GM12891 (cell line): ENCODE results near the gene PLA2G12A.
A peak's percentile ranks its signal among the peaks of the same experiment; 100 is the strongest.

Source experiments
- DNase-seq: peaks from one replicate; pipeline ENCODE4 v3.0.0; 2011; ENCODE audit warnings: low spot score; ENCODE audit not compliant: insufficient read length
- FAIRE-seq: peaks from 2 replicates; lab custom pipeline; 2011; peaks lifted over from hg19 to GRCh38; lab: Jason Lieb, UNC
- PAX5 ChIP-seq: IDR thresholded peaks from 2 replicates; pipeline ENCODE4 v1.6.1; 2011; ENCODE audit warnings: low read length, moderate library complexity, mild to moderate bottlenecking; ENCODE audit not compliant: insufficient read depth, severe bottlenecking
- POLR2A ChIP-seq: IDR thresholded peaks from 2 replicates; pipeline ENCODE4 v1.6.1; 2011; ENCODE audit warnings: low read depth, low read length, control low read depth
- POLR2AphosphoS5 ChIP-seq: IDR thresholded peaks from 2 replicates; pipeline ENCODE4 v1.6.1; 2011; ENCODE audit warnings: low read depth, low read length, control low read depth
- POU2F2 ChIP-seq: IDR thresholded peaks from 2 replicates; pipeline ENCODE4 v1.6.1; 2011; ENCODE audit warnings: low read depth, mild to moderate bottlenecking, control low read depth, low read length, moderate library complexity
- SPI1 ChIP-seq: IDR thresholded peaks from 2 replicates; pipeline ENCODE4 v1.6.1; 2011; ENCODE audit warnings: low read depth, low read length, control low read depth
- TAF1 ChIP-seq: IDR thresholded peaks from 2 replicates; pipeline ENCODE4 v1.6.1; 2011; ENCODE audit warnings: low read depth, low read length, control low read depth

Gene PLA2G12A

DNA sequence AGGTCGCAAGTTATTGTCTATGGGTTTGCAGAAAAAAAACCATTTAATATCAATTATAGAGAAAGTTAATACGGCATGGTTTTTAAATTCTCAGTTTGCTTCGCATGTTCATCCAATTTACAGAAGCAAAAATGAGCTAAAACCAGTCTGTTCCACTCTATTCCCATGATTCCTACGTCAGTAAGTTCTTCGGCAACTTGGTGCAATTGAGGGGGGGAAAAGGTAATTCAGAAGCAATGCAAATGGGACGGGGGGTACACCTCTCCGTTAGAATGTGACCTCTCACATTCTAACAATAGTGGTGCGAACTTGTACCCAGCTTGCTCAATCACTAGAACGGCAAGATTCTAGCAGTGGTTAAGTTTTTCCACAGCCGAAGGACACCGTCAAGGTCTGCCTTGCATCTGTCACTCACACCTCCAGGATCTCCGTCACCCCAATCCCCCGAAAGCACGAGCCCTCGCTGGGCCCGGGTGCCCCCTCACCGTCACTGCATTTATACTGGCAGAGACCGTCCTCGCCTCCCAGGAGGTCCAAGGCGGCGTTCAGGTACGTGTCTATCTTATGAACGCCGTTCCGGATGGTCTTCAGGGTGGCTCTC is 653 bp downstream of the PLA2G12A start:
- TF ChIP-seq POU2F2 = no peak
- TF ChIP-seq SPI1 = no peak
- TF ChIP-seq PAX5 = no peak
- no peak for TF ChIP-seq POLR2AphosphoS5
- TF ChIP-seq TAF1 = no peak
- TF ChIP-seq POLR2A = no peak
- FAIRE-seq (no peak), DNase-seq (no peak)

DNA sequence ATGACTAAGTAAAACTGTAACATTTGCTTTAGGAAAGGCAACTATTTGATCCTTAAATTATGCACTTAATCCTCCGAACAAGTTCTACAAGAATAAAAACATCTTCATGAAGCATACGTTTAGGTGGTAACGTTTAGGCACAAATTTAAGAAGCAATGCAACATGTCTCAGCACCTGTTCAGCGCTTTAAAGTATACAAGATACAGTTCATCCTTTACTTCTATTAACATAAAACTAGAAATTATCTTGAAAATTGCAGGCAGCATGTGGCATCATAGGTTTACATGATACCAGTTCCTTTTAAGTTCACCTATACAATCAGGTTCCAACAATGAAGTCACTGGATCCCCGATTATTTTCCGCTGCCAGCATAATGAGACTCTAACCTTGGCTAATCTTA is 1.5 kb downstream of the PLA2G12A start:
- FAIRE-seq (no peak), DNase-seq (no peak)
- TF ChIP-seq POLR2AphosphoS5 = no peak
- no peak for TF ChIP-seq TAF1
- TF ChIP-seq SPI1 = no peak
- TF ChIP-seq POLR2A = no peak
- no peak for TF ChIP-seq PAX5
- no peak for TF ChIP-seq POU2F2

DNA sequence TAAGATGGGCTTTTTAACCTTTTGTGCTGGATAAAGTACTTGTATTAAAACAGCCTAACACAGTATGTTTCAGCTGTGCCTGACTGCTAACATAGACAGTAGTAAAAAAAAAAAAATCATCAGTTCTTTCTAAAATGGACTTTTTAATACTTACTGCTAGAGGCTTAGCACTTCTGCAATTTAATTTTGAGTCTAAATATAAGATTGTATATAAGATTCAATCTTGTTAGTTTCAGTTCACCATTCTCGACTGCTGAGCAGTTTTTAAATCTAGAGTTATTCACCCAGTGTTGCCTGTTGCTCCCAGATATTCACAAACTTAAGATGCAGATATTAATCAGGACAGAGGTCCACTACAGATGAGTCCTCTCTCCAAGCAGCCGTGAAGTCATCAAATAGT is 6.8 kb downstream of the PLA2G12A start:
- TF ChIP-seq POLR2A (no peak), SPI1 (peak; percentile 36; the same call in 1 of the 2 replicates)
- no peak for DNase-seq
- no peak for FAIRE-seq

DNA sequence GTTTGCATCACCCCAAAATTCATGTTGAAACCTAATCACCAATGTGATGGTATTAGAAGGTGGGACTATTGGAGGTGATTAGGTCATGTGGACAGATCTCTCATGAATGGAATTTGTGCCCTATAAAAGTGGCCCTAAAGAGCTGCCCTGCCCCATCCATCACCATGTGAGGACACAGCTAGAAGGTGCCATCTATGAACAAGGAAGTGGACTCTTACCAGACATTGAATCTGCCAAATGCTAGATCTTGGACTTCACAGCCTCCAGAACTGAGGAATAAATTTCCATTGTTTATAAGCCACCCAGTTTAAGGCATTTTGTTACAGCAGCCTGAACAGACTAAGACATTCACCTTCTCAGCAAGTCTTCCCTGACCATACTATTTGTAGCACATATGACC is 7.5 kb downstream of the PLA2G12A start:
- FAIRE-seq (no peak), DNase-seq (no peak)
- no peak for TF ChIP-seq POLR2AphosphoS5
- TF ChIP-seq POLR2A = no peak
- TF ChIP-seq POU2F2 = no peak
- no peak for TF ChIP-seq TAF1
- TF ChIP-seq PAX5 = no peak

DNA sequence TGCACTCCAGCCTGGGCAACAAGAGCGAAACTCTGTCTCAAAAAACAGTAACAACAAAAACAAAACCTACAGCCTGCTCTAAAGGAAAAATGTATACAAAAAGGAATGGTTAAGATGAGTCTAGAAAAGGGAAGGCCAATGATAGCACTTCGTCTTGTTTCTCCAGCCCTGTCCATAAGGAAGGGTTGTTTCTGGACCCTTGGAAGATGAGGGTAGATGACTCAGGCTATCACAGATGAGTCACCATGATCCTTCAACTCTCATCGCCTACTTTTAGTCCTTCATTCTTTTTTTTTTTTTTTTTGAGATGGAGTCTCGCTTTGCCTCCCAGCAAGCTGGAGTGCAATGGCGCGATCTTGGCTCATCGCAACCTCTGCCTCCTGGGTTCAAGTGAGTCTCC is 8.8 kb downstream of the PLA2G12A start:
- no peak for FAIRE-seq
- no peak for TF ChIP-seq SPI1
- TF ChIP-seq POLR2AphosphoS5 = no peak

DNA sequence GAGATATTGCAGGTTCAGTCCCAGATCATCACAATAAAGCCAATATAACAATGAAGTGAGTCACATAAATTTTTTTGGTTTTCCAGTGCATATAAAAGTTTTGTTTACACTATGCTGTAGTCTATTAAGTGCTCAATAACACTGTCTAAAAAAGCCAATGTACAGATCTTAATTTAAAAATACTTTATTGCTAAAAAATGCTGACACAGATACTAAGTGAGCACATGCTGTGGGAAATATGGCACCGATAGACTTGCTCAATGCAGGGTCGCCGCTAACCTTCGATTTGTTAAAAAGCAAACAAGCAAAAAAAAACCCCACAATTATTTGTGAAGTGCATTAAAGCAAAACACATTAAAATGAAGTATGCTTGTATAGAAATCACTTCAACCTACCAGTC is 10.3 kb downstream of the PLA2G12A start:
- TF ChIP-seq POLR2A = no peak

More for the DNA sequence above, 8.8 kb downstream of the PLA2G12A start:
- DNase-seq = no peak

DNA sequence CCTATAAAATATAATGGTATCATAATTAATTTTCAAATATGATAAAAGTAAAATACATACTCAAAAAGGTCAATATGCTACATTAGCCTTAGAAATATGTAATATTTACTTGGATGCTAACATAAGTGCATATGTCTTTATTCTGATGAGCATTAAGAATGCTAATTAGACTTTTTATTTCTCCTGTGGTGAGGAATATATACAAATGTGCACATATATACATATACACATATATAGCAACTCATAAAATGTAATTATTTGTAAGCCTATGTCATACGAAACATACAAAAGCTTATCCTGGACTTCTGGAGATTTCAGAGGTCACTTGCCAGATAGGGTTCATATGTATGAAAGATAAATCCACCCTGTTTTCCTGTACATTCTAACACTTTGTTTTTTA is 11.1 kb downstream of the PLA2G12A start:
- no peak for TF ChIP-seq PAX5
- TF ChIP-seq SPI1 = no peak
- no peak for TF ChIP-seq POLR2A
- TF ChIP-seq POU2F2 = no peak
- no peak for TF ChIP-seq TAF1
- TF ChIP-seq POLR2AphosphoS5 = no peak
- DNase-seq (no peak), FAIRE-seq (no peak)

More for the DNA sequence above, 10.3 kb downstream of the PLA2G12A start:
- FAIRE-seq = no peak
- DNase-seq = no peak

DNA sequence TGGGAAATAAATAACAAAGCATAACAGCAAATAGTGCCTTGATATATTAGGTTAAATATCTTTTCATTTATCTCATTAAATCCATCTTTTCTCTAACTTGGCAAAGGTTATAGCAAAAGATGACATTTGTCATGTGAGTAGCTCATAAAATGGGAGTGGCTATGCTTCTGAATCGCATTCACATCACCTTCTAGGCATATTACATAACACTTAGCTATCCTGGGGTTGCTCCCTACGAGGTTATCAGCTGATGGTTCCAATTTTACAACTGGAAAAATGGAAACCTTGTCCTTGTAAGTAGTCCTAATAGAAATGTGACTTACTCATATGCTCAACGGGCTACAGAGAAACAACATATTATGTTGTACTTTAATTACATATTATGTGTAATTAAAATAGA is 16.4 kb downstream of the PLA2G12A start:
- FAIRE-seq (peak; percentile 13), DNase-seq (no peak)
- TF ChIP-seq POLR2A = no peak
- TF ChIP-seq POLR2AphosphoS5 = no peak
- no peak for TF ChIP-seq SPI1
- no peak for TF ChIP-seq TAF1
- no peak for TF ChIP-seq PAX5
- no peak for TF ChIP-seq POU2F2

DNA sequence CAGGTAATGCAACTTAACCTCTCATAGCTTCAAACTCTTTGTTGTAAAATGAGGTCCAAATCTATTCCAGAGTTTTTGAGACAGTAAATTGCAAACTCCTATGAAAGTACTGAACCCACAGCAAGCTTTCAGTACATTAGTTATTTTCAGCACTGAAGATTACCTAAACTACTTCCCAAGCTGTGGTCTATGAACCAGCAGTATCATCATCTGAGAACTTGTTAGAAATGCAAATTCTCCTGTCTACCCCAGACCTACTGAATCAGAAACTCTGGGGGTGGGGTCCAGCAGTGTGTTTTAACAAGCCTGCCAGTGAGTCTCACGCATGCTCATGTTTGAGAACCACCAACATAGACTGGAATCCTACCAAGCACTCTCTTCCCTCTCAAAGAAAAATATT is 20.9 kb downstream of the PLA2G12A start:
- FAIRE-seq (peak; percentile 90), DNase-seq (no peak)
- TF ChIP-seq SPI1 = no peak
- no peak for TF ChIP-seq TAF1
- no peak for TF ChIP-seq PAX5
- TF ChIP-seq POU2F2 = peak; percentile 84
- TF ChIP-seq POLR2A = no peak
- no peak for TF ChIP-seq POLR2AphosphoS5

DNA sequence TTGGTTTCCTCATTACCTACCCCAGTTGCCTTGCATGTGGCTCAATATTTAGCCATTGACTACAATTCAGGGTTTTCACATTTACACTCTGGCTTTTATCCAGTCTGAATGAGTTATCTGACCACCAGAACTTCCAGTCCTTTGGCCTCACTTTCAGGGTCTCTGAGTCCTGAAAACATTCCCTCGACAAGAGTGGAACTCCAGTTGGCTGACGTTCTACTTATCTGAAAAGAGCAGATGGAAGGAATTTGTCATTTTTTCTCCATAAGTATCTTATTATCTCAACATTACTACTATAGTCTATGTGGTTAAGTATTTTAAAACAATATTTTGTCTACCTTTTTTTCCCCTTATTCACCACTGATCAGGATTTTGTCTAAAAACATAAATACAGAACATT is 21.4 kb downstream of the PLA2G12A start:
- DNase-seq (no peak), FAIRE-seq (no peak)
- no peak for TF ChIP-seq PAX5
- TF ChIP-seq TAF1 = no peak
- no peak for TF ChIP-seq SPI1
- no peak for TF ChIP-seq POLR2A
- TF ChIP-seq POLR2AphosphoS5 = no peak
